Lower leg skin (tissue), 4 donors: ENCODE results near the gene ARHGEF10L. TPM values are rescaled to one million over a fixed set of nuclear protein-coding genes. Genes with fewer than 3 reads are reported as not detected.

Experiments
- DNase-seq, 2 donors: peaks; one replicate each; pipeline ENCODE4 v3.0.0-alpha.2; 2019; ENCODE audit warnings: low spot score in 2 of 2
- H3K4me3 ChIP-seq: fragments of 200-600 bp; sonication (generic); 2 replicates; pipeline ENCODE4 v1.5.1; 2017; ENCODE audit warnings: mild to moderate bottlenecking, low read depth; ENCODE audit not compliant: poor library complexity, severe bottlenecking
- CTCF ChIP-seq, 3 donors: fragments of 450-650 bp; IDR thresholded peaks; one replicate each; pipeline ENCODE4 v1.5.1; 2016; ENCODE audit warnings: antibody characterized with exemption in 3 of 3, mild to moderate bottlenecking in 3 of 3, moderate library complexity in 2 of 3
- POLR2A ChIP-seq, 2 donors: fragments of 450-650 bp; IDR thresholded peaks; one replicate each; pipeline ENCODE4 v1.6.1; 2016 to 2017; ENCODE audit warnings: antibody characterized with exemption in 2 of 2, mild to moderate bottlenecking in 1 of 2, moderate library complexity in 1 of 2
- WGBS, 2 donors: methylation state at CpG; one replicate each; pipeline ENCODE4 v1.1.5; 2018; 5-methylcytosine and 5-hydroxymethylcytosine counted together
- intact Hi-C: fragments of 100-400 bp; cut with DNase I; formaldehyde crosslinking; loops from one replicate; pipeline ENCODE4 v1.15.0; 2023; ENCODE audit warnings: low total_unique reads
- total RNA-seq, 4 donors: library from RNA; depleted of rRNA; stranded (reverse); fragments of >200 nt; gene quantifications; one replicate each; pipeline ENCODE4 v1.1.0, GENCODE V29; 2016

ARHGEF10L gene
- total RNA-seq, 4 donors from 2014 or later, result 95.1 to 125 (median 114) TPM

DNA sequence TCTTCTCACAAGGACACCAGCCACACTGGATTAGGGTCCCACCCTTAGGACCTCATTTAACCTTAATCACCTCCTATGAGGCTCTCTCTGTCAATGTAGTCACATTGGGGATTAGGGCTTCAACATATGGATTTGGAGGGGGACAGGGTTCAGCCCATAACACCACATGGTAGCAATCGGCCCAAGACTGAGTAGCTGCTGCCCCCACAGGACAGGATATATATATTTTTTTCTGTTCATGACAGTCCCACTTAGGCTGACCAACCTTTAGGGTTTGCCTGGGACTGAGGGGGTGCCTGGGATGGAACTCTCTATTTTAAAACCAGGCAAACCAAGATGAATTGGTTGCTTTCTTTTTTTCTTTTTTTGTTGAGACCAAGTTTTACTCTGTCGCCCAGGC is 207.4 kb downstream of the ARHGEF10L start:
- TF ChIP-seq CTCF (IDR thresholded peaks at IDR 0.05) (no peak), POLR2A (IDR thresholded peaks at IDR 0.05) (no peak)
- H3K4me3 ChIP-seq, result no peak overlapping the region
- no peak for DNase-seq
- intact Hi-C loops, result no loop called here
- 51 to 70% methylated on average over 2 of the region's 2 CpGs for WGBS, 2 donors

Other genes starting within 250 kb of the ARHGEF10L start
- under 1 TPM in 1 of 4 donors, not detected in 3; 0.51 TPM for gene PADI4, start 231.5 kb upstream of the ARHGEF10L start, total RNA-seq
- not detected for gene PADI6, start 167.5 kb upstream of the ARHGEF10L start, total RNA-seq
- 10 to 100 TPM; 62.6 to 78.5 (median 71.3) TPM for gene RCC2, start 100.0 kb upstream of the ARHGEF10L start, total RNA-seq
- not detected for gene ACTL8, start 215.6 kb downstream of the ARHGEF10L start, total RNA-seq